GM21737 (cell line): ENCODE data around the gene KIF1C.
"Not testable (repeated sequence)": the region's sequence is repeated elsewhere in the genome, so short reads cannot be mapped to it uniquely, and the experiment has no call there.

Experiments
- ATAC-seq: cut with Tn5 transposase; IDR thresholded peaks from one replicate; pipeline ENCODE4 v1.9.1; 2021; ENCODE audit warnings: mild to moderate bottlenecking, moderate library complexity; ENCODE audit not compliant: unreplicated experiment

Gene KIF1C

GRCh38 chr17:4999430-5000093 lies 1.8 kb downstream of the KIF1C start:
- no peak for ATAC-seq

GRCh38 chr17:5000237-5000639 lies 2.5 kb downstream of the KIF1C start:
- ATAC-seq: no peak

DNA sequence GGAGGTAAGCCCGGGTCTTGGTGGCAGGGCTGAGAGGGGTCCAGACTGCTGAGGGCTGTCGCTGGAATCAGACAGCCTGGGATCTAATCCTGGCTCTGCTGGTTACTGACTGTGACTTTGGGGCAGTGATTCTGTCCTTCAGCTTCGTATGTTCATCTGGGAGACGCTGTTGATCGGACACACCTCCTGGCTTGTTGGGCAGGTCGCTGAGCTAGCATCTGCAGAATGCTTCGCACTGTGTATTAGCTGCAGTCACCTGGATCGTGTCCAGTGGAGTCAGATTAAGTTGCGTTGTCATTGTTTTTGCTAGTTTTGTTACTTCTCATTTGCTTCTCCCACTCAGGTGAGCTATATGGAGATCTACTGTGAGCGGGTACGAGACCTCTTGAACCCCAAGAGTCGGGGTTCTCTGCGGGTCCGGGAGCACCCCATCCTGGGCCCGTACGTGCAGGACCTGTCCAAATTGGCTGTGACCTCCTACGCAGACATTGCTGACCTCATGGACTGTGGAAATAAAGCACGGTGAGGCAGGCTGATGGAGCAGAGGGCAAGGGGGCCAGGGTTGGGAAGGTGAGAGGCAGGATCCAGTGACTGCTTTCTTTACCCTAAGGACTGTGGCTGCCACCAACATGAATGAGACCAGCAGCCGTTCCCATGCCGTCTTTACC lies 4.5 kb downstream of the KIF1C start:
- ATAC-seq: no peak

DNA sequence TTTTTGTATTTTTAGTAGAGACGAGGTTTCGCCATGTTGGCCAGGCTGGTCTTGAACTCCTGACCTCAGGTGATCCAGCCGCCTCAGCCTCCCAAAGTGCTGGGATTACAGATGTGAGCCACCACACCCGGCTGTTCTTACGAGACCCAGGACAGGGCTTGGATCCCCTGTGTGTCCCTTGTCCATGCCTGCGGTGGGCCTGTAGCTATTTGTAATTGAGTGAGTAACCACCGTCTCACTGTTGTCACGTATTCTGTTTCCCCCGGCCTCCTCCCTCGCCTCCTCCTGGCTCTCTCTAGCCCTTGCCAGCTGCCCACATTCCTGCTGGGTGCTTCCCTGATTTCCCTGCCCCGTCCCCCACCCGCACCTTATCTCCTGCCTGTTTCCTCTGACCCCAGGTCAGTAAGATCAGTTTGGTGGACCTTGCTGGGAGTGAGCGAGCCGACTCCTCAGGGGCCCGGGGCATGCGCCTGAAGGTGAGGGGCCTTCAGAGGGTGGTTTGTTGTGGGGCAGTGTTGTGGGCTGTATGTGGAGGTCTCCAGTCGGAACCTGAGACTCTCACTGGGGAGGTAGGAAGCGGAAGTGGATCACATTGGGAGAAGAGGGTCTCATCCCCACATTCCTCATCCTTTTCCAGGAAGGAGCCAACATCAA lies 5.6 kb downstream of the KIF1C start:
- no peak for ATAC-seq

- ATAC-seq: no peak
Measured at GRCh38 chr17:5011928-5012327, 14.2 kb downstream of the KIF1C start.

- no peak for ATAC-seq
Measured at GRCh38 chr17:5014357-5014756, 16.6 kb downstream of the KIF1C start.

- no peak for ATAC-seq
Measured at GRCh38 chr17:5019475-5019956, 21.8 kb downstream of the KIF1C start.

GRCh38 chr17:5020502-5021023 lies 22.8 kb downstream of the KIF1C start:
- ATAC-seq: no peak

DNA sequence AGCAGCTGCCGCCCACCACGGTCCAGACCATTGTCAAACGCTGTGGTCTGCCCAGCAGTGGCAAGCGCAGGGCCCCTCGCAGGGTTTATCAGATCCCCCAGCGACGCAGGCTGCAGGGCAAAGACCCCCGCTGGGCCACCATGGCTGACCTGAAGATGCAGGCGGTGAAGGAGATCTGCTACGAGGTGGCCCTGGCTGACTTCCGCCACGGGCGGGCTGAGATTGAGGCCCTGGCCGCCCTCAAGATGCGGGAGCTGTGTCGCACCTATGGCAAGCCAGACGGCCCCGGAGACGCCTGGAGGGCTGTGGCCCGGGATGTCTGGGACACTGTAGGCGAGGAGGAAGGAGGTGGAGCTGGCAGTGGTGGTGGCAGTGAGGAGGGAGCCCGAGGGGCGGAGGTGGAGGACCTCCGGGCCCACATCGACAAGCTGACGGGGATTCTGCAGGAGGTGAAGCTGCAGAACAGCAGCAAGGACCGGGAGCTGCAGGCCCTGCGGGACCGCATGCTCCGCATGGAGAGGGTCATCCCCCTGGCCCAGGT lies 24.5 kb downstream of the KIF1C start:
- ATAC-seq: no peak

GRCh38 chr17:5023588-5024147 lies 25.9 kb downstream of the KIF1C start:
- no peak for ATAC-seq

GRCh38 chr17:5024604-5025003 lies 26.9 kb downstream of the KIF1C start:
- no peak for ATAC-seq

DNA sequence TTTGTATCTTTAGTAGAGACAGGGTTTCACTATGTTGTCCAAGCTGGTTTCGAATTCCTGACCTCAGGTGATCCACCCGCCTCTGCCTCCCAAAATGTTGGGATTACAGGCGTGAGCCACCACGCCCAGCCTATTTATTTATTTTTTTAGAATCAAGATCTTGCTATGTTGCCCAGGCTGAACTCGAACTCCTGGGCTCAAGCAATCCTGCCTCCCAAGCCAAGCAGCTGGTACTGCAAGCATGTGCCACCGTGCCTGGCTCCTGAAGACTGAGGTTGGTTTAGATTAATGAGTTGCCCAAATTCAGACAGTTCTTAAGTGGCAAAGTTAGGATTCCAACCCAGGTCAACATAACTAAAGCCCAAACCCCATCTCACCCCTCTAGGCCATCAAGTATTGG lies 29.5 kb downstream of the KIF1C start:
- no peak for ATAC-seq

- no peak for ATAC-seq
Measured at GRCh38 chr17:5027916-5028315, 30.2 kb downstream of the KIF1C start.

- not testable (repeated sequence) for ATAC-seq
Measured at GRCh38 chr17:5030168-5030567, 32.4 kb downstream of the KIF1C start.

GRCh38 chr17:5031365-5032082 lies 33.8 kb downstream of the KIF1C start:
- ATAC-seq: peak; percentile 63

DNA sequence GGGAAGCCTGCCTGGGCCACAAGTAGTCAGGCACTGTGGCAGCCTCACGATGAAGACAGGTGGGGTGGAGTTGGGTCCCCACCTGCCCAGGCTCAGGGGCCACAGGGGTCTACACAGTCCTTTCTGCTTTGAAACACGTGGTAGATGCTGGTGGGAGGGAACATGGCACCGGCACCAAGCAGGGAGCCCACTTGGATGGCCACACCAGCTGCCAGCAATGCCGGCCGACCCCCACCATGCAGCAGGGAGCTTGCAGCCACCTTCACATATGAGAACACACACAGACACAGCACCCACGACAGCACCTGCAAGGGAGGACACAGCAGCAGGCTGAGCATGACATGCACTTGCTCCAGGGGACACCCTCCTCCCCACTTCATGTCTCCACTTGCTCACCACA lies 35.1 kb downstream of the KIF1C start:
- ATAC-seq: no peak

DNA sequence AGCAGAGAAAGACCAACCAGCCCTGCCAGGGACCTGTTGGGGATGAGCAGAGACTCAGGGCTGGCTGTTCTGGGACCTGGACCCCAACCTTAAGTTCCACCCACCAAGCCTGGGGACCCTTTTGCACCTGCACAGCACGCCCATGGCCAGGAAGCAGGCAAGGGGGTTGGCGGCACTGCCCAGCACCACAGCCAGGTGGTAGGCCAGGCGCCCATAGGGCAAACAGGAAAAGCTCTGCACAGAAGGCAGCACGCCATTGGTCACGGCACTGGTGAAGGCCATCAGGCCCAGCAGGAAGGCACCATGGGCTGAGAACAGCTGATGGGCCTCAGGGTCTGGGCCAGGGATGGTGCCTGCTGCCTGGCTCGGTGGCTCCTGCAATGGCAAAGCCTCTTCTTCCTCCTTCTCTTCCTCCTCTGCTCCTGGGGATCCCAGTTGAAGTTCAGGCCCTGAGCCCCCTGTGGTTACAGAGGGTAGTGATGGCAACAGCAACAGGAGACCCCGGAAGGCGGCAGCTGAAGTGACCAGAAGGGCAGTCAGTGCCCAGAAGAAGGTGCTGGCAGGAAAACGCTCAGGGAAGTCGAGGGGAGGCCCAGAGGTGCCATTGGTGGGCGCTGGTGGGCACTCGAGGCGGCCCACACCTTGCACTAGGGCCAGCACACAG lies 35.7 kb downstream of the KIF1C start:
- no peak for ATAC-seq

DNA sequence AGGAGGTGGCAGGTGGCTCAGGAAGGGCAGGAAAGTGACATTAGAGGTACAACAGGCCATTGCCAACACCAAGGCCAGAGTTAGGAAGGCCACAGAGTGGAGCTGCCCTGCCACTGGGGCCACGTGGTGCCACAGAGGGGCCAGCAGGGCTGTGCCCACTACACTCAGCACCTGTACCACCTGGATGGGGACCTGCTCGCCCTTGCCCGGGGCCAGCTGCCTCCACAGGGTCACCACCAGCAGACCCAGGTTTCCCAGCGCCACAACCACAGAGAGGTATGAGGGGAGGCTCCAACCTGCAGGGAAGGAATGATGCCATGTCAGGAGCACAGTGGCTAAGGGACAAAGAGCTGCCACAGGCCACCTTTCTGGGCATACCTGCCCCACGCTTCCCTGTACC lies 36.3 kb downstream of the KIF1C start:
- ATAC-seq: no peak

GRCh38 chr17:5034651-5035050 lies 36.9 kb downstream of the KIF1C start:
- ATAC-seq: no peak

- no peak for ATAC-seq
Measured at GRCh38 chr17:5035315-5035714, 37.6 kb downstream of the KIF1C start, which contains the start of gene SLC52A1. Gene SLC52A1, minus strand, starts transcription at chr17:5035426. Its CDS starts 820 bp downstream, at chr17:5034606.
